NCI-H460 (cell line): Measurements from ENCODE around the gene CRABP2. TPM values are rescaled to one million over a fixed set of nuclear protein-coding genes. Genes with fewer than 3 reads are reported as not detected.

Experiments
- DNase-seq: peaks from one replicate; pipeline ENCODE4 v3.0.0-alpha.2; 2016; ENCODE audit warnings: low read depth; ENCODE audit errors: extremely low read depth
- total RNA-seq: library from RNA; depleted of rRNA; stranded (reverse); fragments of >200 nt; shearing (Covaris generic); gene quantifications from 2 replicates; pipeline ENCODE4 v1.2.3, GENCODE V29; 2014

CRABP2 gene
- total RNA-seq, 1 experiment from 2014 or later: 1.2 TPM

- no peak for DNase-seq
These were observed 29.9 kb downstream of the CRABP2 start for GRCh38 chr1:156675210-156676113.

DNA sequence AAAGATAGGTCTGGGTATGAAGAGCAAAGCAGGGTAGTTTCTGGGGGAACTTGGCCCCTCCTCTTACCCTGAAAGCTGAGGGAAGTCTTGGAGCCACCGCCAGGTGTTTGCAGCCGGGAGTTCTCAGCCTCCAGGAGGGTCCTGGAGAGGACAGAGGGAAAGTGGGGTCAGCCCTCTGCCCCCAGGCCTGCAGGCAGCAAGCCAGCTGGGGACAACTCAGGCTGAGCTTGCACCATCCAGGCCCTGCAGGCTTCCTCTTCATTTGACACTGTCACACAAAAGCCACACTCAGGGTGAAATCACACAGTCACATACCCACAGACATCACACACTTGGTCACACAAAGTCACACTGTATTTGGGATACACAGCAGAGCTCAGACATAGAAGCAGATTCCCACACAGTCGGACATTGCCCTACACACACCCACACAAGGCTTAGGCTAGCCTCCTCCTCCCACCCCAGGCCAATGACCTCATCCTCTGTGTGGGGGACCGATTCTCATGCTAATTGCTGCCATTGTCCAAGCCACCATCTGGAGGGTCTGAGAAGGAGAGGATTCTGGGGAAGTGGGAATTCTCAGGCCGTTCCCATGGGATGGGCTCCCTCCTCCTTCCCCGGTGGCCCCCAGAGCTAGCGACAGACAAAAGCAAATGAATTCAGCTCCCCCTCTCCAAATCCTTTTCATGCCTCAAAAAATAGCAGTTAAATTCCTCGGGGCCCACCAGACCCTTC lies 31.8 kb downstream of the CRABP2 start:
- no peak for DNase-seq

- no peak for DNase-seq
These were observed 33.6 kb downstream of the CRABP2 start for GRCh38 chr1:156671804-156672203.

DNA sequence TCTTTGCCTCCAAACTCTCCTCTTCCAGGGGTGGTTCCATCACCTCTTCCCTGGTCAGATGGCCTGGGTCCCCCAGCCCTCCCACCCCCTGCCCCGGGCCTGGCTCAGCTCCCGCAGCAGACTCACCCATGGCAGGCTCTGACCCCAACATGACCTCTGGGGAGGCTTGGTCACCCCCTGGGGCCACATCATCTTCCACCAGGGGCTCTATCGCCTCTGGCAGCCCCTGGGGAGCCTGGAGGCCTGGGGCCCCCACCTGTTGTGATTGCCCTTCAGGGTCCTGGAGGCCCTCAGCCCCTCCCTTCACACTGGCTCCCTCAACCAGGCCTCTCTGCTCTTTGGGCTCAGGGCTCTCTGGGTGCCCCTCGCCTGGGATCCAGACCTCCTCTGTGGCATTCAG lies 34.6 kb downstream of the CRABP2 start:
- DNase-seq: no peak

- DNase-seq: no peak
These were observed 35.0 kb downstream of the CRABP2 start for GRCh38 chr1:156670359-156670758.

- DNase-seq: no peak
These were observed 35.6 kb downstream of the CRABP2 start for GRCh38 chr1:156669794-156670193.

DNA sequence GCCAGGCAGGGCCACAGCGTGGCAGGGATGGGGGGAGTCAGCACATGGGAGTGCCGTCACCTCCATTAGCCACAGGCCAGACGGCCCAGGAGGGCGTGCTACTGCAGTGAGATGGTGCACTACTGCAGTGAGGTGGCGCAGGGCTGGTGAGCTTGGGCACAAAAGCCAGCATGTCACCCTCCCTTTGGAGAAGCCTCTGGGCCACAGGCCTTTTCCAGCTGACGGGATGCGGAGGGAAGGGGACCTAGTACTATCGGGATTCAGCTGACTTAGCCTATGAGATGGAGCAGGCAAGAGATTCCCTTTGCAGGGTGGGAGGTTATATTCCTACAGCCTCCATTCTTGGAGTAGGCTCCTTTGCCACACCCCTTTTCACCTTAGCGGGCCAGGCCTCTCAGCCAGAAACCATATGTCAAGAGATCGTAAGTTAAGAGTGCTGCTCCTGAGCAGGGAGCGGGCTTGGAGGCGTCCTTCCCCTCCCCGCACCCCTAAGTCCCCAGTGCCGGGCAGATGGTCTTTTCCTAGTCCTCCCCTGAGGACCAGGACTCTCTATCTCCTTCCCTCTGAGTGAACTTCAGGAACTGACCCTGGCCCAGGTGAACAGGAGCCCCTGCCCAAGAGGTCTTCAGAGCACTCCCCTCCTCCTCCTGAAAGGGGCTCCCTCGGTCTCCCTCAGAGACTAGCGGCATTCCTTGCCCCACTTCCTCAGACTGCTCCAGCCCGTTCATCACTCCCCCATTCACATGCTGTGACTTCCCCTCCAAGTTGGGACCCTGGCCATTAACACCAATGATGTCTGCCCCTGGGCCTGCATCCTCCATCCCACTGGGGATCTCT lies 36.4 kb downstream of the CRABP2 start:
- no peak for DNase-seq

- DNase-seq: no peak
These were observed 37.2 kb downstream of the CRABP2 start for GRCh38 chr1:156667968-156668709.

DNA sequence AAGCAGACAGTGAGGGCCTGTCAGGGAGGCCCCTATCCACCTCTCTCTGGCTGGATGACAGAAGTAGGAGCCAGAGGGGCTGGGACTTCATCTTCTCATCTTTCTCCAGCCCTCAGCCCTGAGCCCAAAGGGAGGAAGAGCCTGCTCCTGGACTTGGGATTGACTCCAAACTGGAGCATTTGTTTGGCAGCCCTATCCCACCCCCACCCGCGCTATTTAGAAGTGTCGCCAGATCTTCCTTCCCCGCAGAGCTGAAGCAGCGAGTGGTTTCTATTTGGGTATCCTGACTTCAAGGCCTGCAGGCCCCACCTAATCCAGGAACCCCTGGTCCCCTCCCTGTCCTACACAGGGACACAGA lies 37.8 kb downstream of the CRABP2 start:
- DNase-seq: no peak

- no peak for DNase-seq
These were observed 38.3 kb downstream of the CRABP2 start for GRCh38 chr1:156666862-156667609.

DNA sequence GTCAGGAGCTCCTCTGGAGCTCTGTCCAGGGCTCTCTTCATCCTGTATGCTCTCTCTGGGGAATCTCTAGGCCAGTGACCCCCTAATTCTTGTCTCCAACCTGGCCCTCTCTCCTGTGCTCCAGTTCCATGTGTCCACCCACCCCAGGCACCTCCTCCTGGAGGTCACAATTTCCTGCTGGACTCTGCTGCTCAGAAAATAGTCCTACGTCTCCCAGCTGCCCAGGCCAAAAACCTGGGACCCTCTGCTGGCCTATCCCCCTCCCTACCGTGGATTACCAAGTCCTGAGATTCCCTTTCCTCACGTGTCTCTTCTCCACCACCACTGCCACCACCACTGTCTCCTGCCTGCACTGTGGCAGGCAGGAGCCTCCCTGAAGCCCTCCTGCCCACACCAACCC lies 39.8 kb downstream of the CRABP2 start:
- no peak for DNase-seq

DNA sequence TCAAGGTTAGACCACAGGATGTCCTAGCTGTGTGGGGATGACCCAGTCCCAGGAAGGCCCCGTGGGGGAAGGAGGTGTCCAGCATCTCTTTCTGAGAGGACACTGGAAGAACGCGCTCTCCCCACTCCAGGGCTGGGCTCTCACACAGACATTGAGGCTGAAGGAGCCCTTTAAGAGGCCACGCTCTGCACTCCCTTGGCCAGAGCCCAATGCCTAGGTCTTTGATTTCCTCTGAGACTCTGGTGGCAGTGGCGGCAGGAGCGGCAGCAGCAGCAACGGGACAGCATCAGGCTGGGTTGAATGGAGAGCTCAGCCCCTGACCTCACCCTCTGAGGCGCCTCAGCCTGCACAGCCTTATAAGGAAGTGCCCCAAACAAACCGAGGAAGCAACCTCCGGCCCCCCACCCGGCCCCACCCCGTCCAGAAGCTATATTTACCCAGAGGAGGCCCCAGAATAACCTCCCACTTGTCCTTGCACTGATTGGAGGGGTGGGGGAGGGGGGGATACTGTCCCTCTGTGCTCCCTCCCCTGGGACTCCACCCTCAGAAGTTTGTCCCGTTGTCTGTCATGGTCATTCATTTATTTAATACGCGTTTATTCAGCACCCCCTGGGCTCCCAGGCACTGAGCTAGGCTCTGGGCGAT lies 40.5 kb downstream of the CRABP2 start:
- DNase-seq: no peak

GRCh38 chr1:156664046-156664766 lies 41.2 kb downstream of the CRABP2 start:
- no peak for DNase-seq

DNA sequence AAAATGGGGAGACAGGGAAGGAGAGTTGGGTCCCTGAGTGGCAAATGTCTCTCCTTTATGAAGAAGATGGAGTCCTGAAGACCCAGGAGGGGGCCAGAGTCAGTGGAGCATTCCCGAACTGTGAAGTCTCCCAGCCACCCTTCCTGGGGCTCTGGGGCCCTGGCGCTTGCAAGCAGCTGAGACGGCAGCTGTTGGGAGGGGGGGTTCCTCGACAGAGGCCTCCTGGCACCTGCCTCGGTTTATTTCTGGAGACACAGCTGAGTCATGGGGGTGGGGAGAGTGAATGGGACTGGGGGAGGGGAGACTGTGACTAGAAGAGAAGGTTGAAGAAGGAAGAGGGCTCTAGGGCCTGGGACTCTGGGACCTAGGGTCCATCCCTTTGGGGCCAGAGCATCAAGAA lies 42.2 kb downstream of the CRABP2 start:
- no peak for DNase-seq

DNA sequence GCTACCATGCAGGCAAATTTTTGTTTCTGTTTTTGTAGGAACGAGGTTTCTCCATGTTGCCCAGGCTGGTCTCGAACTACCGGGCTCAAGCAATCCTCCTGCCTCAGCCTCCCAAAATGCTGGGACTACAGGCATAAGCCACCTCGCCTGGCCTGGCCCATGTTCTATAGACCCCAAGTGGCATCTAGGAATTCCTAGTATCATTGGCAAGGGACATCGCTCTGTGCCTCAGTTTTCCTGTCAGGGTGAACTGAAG lies 42.7 kb downstream of the CRABP2 start:
- DNase-seq: no peak

GRCh38 chr1:156662005-156662799 lies 43.2 kb downstream of the CRABP2 start:
- DNase-seq: no peak

- no peak for DNase-seq
These were observed 44.7 kb downstream of the CRABP2 start for GRCh38 chr1:156660752-156661112.
